HG02973 (cell line): Measurements from ENCODE around the gene BRD4.

Experiments used
- ATAC-seq: cut with Tn5 transposase; IDR thresholded peaks from one replicate; pipeline ENCODE4 v1.9.1; 2021; ENCODE audit warnings: moderate library complexity; ENCODE audit not compliant: unreplicated experiment

The BRD4 gene

DNA sequence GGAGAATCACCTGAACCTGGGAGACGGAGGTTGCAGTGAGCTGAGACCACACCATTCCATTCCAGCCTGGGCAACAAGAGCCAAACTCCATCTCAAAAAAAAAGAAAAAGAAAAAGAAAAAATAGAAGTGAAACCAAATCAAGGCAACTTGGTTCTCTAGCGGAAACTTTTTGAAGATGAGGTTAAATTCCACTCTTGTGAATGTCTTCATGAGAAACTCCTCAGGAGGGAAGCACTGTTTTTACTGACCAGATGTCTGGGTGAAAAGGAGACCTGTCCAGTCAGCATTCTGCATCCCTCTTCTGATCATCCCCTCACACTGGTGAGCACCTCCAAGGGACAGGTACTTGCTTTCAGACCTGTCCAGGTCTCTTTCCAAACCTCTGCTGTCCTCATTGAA lies 15.8 kb downstream of the BRD4 start:
- no peak for ATAC-seq

- no peak for ATAC-seq
These were observed 17.2 kb downstream of the BRD4 start for GRCh38 chr19:15315101-15315500.

GRCh38 chr19:15313649-15314279 lies 18.6 kb downstream of the BRD4 start:
- no peak for ATAC-seq

DNA sequence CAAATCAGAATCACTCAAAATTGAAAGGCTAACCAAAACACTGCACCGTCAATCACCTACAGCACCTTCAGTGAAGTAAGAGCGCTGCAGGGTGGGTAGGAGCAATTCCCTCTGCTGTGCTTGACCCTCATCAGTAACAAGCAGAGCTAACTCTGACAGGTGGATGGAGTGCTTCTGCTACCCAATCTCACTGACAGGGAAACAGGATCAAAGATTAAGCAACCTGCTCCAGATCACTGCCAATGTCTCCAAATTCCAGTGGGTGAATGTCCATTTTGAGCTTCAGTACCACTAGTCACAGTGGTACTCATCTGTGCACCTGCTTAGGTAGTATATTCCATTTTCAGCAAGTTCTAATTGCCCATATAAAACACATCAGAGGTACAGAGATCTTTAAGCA lies 25.2 kb downstream of the BRD4 start:
- ATAC-seq: no peak

DNA sequence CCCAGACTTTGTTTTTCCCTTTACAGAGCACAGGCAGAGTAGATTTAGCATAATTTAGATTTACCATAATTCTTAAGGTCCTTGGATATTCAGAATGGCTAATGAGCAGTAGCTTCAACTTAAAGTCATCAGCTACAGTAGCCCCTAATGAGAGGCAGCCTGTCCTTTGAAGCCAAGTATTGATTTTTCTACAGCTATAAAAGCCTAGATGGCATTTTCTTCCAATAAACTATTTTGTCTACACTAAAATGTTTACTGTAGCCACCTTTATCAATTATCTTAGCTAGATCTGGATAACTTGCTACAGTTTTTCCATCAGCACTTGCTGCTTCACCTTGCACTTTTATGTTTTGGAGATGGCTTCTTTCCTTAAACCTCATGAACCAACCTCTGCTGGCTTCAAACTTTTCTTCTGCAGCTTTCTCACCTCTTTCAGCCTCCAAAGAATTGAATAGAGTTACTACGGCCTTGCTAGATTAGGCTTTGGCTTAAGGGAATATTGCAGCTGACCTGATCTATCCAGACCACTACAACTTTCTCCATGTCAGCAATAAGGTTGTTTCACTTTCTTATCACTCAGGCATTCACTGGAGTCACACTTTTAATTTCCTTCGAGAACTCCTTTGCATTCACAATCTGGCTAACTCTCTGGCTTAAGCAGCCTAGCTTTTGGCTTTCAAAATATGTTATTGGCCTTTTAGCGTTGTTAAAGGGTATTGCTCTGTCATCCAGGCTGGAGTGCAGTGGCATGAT lies 26.6 kb downstream of the BRD4 start:
- no peak for ATAC-seq

- ATAC-seq: no peak
These were observed 28.1 kb downstream of the BRD4 start for GRCh38 chr19:15304140-15304705.

- no peak for ATAC-seq
These were observed 29.1 kb downstream of the BRD4 start for GRCh38 chr19:15303105-15303780.

- ATAC-seq: no peak
These were observed 31.7 kb downstream of the BRD4 start for GRCh38 chr19:15300533-15301197.

DNA sequence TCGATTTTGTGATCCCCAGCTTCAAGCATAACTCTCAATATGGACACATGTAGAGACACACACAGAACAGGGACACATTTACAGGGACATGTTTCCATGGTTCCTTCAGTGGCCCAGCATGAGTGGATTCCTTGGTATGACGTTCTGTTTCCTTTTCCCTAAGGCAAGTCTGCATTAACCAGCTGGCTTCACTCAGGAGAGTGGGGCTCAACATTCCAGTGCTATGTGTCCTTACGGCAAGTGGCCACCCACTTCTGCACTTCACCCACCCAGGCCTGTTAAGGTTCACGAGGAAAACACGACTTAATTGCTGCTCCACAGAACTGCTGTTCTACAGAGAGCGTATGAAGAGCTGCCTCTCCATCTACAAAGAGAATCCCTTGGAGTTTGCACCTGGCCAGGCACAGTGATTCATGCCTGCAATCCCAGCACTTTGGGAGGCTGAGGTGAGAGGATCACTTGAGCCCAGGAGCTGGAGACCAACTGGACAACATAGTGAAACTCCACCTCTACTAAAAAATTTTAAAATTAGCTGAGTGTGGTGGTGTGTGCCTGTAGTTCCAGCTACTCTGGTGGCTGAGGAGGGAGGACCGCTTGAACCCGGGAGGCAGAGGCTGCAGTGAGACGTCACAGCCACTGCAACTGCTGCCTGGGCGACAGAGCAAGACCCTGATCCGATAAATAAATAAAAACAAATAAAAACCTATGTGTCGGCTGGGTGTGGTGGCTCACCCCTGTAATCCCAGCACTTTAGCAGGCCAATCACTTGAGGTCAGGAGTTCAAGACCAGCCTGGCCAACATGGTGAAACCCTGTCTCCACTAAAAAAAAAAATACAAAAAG lies 32.5 kb downstream of the BRD4 start:
- ATAC-seq: no peak

- ATAC-seq: no peak
These were observed 33.3 kb downstream of the BRD4 start for GRCh38 chr19:15298847-15299567.

- ATAC-seq: no peak
These were observed 34.7 kb downstream of the BRD4 start for GRCh38 chr19:15297416-15298224.

DNA sequence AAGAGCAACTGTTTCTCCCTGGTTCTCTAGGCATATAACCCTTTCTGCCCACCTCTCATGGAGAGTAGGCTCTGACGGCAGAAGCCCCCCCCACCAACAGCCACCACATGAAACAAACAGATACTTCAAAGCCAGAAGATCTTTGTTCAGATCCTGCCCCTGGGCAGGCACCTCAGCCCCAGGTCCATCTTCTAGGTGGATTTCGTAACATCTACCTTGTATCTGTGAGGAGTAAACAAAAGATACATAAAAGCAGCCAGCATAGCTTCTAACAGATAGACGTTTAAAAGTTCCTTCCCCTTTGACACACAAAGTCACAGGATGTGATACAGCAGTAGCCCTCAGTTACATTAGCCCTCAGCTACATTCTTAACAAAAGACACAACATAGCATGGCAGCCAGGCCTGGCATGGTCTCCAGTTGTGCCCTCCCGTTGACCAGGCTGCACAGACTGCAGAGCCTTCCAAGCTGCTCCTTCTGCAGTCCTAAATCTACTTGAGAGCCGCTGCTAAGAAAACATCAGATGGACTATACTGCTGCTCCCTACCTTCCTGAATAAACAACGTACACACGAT lies 35.4 kb downstream of the BRD4 start:
- no peak for ATAC-seq

GRCh38 chr19:15296353-15296752 lies 36.0 kb downstream of the BRD4 start:
- ATAC-seq: no peak

- ATAC-seq: no peak
These were observed 37.8 kb downstream of the BRD4 start for GRCh38 chr19:15294561-15294990.

GRCh38 chr19:15293781-15294491 lies 38.4 kb downstream of the BRD4 start:
- no peak for ATAC-seq

DNA sequence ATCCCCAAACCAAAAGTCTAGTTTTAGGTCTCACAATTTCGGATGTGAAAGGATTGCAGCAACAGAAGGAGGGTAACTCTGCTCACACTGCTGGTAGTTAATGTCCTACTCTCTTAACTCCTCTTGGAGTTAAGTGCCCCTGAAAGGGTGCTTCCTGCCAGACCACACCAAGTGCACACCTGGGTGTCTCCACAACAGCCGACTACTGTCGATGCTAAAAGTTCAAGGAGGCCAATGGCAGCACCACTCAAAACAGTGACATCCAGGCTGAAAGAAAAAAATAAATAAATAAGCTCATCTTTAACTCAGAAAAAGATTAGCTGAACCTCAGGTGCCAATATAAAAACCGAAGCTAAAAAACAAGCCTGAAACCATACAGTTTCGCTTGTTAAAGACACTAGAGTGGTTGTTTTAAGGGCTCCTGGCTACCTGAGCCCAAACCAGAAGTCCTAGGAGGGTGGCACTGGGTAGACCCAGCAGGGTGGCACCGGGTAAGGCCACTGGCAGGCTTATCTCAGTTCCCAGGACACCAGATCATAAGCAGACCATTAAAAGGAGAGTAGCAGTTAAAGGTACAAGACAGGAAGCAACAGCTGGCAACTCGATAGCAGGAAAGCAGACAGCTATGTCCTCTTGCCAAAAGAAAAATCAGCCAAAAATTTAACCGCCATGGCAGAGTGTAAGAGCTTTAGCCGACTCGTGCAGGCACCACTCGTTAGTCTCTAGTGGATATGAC lies 39.3 kb downstream of the BRD4 start:
- no peak for ATAC-seq

- ATAC-seq: no peak
These were observed 40.2 kb downstream of the BRD4 start for GRCh38 chr19:15292140-15292539.
